AG09319 (cell line): Measurements from ENCODE around the gene KCNH4.
"Not testable (repeated sequence)": the region's sequence is repeated elsewhere in the genome, so short reads cannot be mapped to it uniquely, and the experiment has no call there.

Source experiments
- DNase-seq: peaks from one replicate; pipeline ENCODE4 v3.0.0-alpha.2; 2010; ENCODE audit warnings: low read depth; ENCODE audit errors: extremely low read depth
- CTCF ChIP-seq: IDR thresholded peaks from 2 replicates; pipeline ENCODE4 v1.5.1; 2011; ENCODE audit warnings: low read depth, mild to moderate bottlenecking, inconsistent platforms, low read length, moderate library complexity

The KCNH4 gene

DNA sequence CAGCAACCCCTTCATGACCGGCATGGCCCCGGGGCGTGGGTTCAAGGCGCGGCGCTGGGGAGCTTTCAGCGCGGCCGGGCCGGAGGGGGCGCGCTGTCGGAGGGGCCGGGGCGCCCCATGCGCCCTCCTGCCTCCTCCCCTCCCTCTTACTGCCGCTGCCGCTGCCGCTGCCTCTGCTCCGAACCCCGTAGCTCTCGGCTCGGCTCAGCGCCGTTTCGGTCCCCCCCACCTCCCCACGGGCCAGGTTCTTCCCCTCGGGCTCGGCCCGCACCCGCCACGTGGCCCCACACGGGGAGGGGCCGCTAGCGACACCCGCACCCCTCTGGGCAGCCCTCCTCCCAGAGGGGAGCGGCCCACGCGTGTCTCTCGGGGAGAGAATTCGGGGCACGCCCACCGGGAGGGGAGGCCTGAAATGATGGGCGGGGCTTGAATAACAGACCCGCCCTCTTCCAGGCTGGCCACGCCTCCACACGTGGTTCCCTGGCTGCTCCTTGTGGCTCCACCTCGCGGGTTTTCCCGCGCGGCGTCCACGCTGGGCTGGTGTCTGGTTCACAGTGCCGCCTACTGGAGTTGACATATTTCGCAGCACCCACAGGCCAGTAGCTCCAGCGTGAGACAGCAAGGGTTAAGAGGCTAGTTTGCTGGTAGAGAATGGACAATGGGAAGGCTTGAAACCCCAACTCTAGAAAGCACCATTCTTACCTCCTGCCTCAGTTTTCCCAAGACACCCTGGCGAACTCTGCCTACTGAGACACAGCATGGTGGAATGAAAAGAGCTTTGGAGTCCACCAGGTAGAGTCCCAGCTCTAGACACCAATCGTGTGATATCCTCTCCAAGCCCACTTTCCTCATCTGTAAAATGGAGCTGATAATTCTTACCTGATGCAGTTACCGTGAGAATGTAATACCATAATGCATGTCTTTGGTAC, at the start of gene KCNH4:
KCNH4 (minus strand) TSS at position 221 of the 929 bp plus-strand sequence; CDS start at position 24, 197 bp downstream.
- peak; percentile 38 for TF ChIP-seq CTCF
- DNase-seq, result peak; percentile 15

DNA sequence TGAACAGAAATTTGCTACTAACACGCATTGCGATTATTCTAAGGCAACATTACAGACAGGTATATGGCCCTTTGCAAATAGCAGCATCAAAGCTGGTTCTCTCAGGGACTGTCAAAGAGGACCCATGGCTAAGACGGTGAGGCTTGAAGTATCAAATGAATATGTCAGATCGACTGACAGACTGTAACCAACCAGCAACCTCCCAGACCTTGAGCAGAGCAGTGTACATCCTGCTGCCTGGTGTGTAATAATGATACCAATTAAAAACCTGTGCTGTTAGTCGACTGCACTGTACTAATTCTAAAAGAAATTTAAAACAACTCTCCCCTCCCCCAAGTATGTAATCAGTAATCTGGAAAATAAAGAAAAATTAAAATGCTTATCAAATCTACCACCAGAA, 49.3 kb upstream of the KCNH4 start:
- DNase-seq, result no peak
- no peak for TF ChIP-seq CTCF

DNA sequence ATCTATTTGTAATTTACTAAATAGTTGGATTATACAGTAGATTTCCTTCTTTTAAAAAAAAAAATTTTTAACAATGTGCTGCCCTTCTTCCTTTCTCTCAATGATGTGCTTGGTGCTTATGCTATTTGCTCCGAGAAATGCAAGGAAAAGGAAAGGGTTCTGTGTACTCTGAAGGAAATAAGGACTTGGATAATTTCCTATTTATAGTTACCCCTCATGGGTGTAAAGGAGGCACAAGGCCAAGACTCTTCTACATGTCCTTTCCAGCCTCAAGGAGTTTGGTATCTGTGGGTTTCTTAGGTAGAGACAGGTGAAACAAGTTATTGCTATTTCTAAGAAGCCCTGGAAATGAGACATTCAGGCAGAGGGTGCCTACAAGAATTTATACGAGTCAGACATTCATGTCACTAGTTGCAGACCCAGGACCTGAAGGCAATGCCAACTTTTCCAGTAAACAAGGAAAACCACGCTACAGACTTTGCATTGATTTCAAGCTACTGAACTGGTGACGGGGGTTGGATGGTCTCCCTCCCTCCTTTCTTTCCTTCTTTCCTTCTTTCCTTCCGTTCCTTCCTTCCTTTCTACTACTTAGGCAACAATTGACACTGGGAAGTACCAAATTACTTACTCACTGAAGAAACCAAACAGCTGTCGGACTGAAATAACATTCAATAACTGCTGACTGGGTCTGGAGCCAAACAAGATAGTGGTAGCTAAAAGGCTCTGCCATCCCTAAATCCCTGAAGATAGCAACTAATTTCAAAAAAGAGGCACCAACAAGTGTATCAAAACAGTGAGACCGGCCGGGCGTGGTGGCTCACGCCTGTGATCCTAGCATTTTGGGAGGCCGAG, 47.1 kb upstream of the KCNH4 start:
- no peak for DNase-seq
- no peak for TF ChIP-seq CTCF

DNA sequence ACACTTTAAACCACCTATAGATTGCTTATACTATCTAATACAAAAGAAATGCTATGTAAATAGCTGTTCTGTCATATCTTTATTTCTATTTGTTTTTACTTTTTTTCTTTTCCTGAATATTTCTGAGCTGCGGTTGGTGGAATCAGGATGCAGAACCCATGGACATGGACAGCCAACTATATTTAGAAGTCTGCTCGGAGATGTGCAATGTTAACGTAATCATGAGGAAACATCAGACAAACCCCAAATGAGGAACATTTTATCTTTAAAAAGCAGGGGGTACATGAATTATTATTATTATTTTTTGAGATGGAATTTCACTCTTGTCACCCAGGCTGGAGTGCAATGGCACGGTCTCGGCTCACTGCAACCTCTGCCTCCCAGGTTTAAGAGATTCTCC, 44.7 kb upstream of the KCNH4 start:
- DNase-seq, result no peak
- TF ChIP-seq CTCF, result no peak

DNA sequence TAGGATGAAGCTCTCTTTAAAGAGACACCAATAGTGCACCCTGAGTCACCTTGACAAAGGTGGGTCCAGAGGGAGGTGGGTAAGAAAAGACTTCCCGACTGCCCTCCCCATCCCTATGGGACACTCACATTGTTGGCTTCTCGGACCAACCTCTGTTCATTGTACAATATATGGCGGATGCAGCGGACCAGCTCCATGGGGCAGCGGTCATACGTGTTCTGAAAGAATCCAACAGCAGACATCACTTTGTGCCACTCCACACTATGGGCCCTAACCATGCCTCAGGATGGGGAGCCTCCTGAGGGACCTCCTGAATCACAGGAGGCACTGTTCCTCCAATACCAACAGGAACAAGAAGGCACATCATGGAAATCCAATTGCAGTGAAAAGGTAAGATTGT, 43.7 kb upstream of the KCNH4 start:
- DNase-seq, result no peak
- no peak for TF ChIP-seq CTCF

DNA sequence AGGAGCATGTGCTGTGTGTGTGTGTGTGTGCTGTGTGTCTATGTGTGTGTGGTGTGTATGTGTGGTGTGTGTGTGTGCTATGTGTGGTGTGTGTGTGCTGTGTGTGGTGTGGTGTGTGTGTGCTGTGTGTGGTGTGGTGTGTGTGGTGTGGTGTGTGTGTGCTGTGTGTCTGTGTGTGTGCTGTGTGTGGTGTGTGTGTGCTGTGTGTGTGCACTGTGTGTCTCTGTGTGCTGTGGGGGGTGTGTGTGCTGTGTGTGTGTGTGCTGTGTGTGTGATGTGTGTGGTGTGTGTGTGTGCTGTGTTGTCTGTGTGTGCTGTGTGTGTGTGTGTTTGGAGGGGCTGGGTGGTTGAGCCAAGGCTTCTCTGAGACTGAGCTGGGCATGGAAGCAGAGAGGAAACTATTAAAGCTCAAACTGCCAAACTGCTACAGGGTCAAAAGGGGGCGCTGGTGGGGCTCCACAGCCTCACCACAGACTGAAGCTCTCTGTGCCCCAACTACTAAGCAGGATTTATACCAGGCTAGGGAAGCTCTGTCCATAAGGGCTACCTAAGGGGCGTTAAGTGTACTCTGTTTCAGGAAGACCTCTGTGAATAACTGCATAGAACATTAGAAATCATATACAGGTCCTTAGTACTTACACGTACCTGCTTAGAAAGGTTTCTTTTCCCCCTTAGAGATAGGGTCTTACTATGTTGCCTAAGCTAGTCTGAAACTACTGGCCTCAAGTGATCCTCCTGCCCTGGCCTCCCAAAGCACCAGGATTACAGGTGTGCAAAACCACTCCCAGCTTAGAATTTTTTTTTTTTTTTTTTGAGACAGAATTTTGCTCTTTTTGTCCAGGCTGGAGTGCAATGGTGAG, 41.2 kb upstream of the KCNH4 start:
- no peak for DNase-seq
- peak; percentile 72 for TF ChIP-seq CTCF

GRCh38 chr17:42219280-42219679, 38.3 kb upstream of the KCNH4 start:
- DNase-seq, result not testable (repeated sequence)
